Stimulated activated CD4-positive, alpha-beta T cell treated with anti-CD3 and anti-CD28 coated beads, Interleukin-2, amount 100 ng/mL, for 24 hours (primary cell): Measurements from ENCODE around the gene CNGB1.
A peak's percentile ranks its signal among the peaks of the same experiment; 100 is the strongest.
"Not testable (repeated sequence)": the region's sequence is repeated elsewhere in the genome, so short reads cannot be mapped to it uniquely, and the experiment has no call there.

Source experiments
- DNase-seq, 2 donors: peaks; one replicate each; pipeline ENCODE4 v3.0.0-alpha.2; 2020

CNGB1 gene

GRCh38 chr16:57970970-57971369, at the start of gene CNGB1:
TSS of gene CNGB1 (minus strand) at chr16:57971128. CDS start at chr16:57967286, 3,842 bp downstream.
- no peak for DNase-seq

- DNase-seq, result no peak
Observed at GRCh38 chr16:58019866-58020538, 49.1 kb upstream of the CNGB1 start.

GRCh38 chr16:58018803-58019202, 47.9 kb upstream of the CNGB1 start:
- DNase-seq, result no peak

DNA sequence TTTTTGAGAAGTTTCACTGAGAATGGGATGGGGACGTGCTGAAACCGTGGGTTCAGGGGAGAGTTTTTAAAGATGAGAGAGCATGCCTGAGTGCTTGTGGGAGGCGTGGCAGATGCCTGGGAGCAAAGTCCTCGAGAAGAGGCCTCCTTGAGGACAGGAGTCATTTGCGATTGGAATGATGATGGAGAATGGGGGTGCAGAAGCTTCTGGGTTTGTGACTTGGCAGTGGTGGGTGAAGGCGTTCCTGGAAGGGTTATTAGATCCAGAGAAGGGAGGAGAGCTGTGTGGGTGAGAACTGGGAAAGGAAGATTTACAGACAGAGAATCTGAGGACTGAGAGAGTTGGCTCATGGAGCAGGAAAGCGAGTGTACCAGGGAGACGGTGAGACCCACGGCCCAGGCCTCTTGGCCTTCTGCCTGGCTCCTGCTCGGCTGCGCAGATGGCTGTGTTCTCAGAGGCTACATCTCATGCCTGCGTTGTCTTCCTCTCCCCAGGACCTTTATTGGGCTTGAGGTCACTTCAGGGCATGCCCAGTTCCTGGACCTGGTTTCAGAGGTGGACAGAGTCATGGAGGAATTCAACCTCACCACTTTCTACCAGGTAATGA, 46.0 kb upstream of the CNGB1 start:
- DNase-seq, result no peak

- no peak for DNase-seq
Observed at GRCh38 chr16:58013201-58013956, 42.5 kb upstream of the CNGB1 start.

GRCh38 chr16:58012481-58012880, 41.6 kb upstream of the CNGB1 start:
- no peak for DNase-seq

GRCh38 chr16:58011652-58012051, 40.7 kb upstream of the CNGB1 start:
- DNase-seq, result no peak

DNA sequence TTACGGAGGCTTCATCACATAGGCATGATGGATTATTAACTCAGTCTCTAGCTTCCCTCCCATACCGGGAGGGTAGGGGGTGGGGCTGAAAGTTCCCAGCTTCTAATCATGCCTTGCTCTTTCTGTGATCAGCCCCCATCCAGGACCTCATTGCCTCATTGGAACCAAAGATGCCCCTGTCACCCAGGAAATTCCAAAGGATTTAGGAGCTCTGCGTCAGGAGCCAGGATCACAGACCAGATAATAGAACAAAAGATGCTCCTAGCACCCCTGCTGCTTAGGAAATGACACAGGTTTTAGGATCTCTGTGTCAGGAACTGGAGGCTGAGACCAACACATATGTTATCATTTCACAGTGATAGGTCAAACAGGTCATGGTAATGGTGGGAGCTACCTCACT, 40.0 kb upstream of the CNGB1 start:
- DNase-seq, result no peak

DNA sequence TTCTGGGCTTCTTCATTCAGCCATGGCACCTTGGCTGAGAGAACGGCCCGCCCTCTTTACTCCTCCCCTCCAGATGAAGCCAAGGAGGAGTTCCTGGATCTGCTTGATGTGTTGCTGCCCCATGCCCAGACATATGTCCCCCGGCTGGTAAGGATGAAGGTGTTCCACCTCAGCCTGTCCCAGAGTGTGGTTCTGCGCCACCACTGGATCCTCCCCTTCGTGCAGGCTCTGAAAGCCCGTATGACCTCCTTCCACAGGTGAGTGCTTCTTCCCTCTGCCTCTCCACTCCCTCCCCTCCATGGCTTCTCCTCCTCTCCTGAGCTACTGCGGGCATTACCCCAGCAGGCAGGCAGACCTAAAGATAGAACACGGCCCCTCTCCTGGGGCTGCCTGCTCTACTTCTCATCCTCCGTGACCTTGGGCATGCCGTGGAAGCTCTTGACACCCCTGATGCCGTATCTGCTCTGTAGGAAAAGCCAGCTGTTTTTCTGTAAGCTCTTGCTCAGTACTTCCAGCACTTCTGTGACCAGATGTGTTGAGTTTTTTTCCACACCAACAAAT, 39.0 kb upstream of the CNGB1 start:
- no peak for DNase-seq

DNA sequence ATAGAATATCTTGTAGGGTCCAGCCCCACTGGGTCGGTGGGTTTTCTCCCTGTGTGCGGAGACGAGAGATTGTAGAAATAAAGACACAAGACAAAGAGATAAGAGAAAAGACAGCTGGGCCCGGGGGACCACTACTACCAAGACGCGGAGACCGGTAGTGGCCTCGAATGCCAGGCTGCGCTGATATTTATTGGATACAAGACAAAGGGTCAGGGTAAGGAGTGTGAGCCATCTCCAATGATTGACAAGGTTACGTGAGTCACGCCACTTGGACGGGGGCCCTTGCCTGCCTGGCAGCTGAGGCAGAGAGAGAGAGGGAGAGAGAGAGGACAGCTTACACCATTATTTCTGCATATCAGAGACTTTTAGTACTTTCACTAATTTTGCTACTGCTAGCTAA, 33.8 kb upstream of the CNGB1 start:
- DNase-seq, result not testable (repeated sequence)

- DNase-seq, result no peak
Observed at GRCh38 chr16:58002936-58003335, 32.0 kb upstream of the CNGB1 start.

DNA sequence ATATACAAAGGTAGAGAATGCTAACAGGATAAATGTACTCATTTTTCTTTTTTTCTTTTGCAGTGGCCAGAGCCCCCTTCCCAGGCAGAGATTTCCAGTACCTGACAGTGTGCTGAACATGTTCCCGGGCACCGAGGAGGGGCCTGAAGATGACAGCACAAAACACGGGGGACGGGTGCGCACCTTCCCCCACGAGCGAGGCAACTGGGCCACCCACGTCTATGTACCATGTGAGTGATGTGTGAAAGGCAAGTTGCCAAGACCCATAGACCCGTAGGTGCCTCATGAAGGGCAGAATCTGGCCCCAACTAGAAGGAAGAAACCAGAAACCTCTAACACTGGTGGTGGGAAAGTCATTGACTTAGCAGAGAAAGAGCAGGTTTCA, 31.5 kb upstream of the CNGB1 start:
- DNase-seq, result no peak

DNA sequence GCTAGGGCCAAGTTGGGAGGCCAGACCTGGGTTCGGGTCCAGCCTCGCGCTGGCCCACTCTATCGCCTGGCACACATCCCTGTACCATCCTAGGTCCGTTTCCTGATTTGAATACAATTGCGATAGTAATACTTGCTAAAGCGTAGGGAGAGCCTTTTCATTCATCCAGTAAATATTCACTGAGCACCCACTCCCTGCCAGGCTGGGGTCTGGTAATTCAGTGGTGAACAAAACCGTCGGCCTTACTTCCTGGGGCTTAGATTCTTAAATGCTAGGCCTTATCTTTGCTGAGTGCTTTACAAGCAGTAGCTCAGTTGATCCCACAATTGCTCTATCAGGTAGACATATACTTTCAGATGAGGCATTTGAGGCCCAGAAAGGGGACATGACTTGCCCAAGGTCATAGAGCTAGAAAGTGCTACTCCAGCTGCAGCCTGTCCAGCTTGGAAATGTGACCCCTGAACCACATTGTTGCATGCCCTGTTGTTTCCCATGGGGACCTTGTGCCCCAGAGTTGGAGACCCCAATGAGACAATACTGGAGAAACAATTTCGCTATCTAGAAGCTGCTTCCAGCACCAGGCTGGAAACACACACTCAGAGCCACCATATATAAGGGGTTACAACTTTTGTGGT, 31.0 kb upstream of the CNGB1 start:
- DNase-seq, result no peak

GRCh38 chr16:58000706-58001676, 30.1 kb upstream of the CNGB1 start, which contains the start of gene USB1:
TSS of gene USB1 (plus strand) at chr16:58001407. CDS start at chr16:58001484, 77 bp downstream.
- DNase-seq, result peak; percentile 84 to 85

GRCh38 chr16:57999971-58000705, 29.2 kb upstream of the CNGB1 start, which contains the start of gene ZNF319:
TSS of gene ZNF319 (minus strand) at chr16:58000672. CDS start at chr16:57998265, 2,407 bp downstream.
- peak in 1 of 2 donors; percentile 35 for DNase-seq

- DNase-seq, result peak in 1 of 2 donors; percentile 45
Observed at GRCh38 chr16:57999366-57999970, 28.5 kb upstream of the CNGB1 start.

DNA sequence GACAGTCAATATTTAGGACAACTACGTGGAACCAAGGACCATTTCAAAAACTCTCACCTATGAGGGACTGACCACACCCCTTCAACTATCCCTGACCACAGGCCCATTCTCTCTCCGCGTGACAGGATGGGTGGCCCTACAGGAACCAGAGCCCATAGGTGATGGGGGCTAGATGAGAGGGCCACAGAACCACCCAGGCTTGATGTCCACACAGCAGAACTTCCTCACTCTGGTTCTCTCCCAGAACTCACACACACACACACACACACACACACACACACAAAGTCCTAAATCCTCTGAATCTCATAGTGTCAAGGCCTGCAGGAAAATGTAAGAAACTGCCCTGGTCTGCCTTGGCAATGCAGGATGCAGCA, 28.1 kb upstream of the CNGB1 start:
- no peak for DNase-seq

DNA sequence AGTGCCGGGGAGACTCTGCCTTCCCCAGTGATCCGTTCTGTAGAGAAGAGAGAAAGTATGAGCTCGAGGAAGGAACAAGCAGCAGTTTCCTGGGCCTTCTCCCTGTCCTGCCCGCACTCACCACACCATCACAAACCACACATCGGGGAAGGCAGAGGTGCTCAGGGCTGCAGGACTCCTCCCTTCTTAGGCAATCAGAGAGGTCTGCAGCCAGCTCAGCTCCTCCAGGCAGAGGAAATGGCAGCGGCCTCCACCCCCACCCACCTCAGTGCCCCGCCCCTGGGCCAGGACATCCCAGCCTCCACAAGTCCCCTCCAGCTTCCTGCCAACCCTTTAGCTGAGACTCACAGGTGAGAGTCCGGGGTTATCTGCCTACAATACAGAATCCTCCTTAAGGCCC, 27.6 kb upstream of the CNGB1 start:
- DNase-seq, result peak; percentile 58 to 73

DNA sequence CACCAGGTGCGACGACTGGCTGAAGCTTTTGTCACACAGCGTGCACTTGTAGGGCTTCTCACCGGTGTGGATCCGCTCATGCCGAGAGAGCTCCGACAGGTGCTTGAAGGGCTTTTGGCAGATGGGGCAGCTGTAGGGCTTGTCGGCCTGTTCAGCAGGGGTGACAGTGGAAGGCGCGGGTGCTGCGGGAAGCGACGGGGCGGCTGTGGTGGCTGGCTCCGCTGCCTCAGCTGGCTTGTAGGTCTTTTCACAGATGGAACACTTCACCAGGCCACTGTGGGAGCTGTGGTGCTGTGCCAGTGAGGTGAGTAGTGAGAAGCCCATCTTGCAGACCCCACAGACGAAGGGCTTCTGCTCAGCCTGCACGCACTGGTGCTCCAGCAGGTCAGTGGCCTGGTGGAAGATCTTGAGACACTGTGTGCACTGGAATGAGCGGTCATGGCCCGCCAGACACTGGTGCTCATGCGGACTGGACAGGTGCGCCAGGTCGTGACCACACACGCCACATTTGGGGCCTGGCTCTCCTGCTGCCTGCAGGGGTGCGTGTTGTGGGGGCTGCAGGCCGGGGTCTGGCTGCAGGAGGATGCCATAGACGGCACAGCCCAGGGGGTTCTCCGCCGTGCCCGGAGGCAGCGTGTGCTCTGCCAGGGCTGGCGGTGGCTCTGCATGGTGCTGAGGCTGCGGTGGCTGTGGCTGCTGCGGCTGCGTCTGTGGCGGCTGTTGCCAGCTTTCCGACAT, 26.8 kb upstream of the CNGB1 start:
- DNase-seq, result no peak

- no peak for DNase-seq
Observed at GRCh38 chr16:57997176-57997527, 26.2 kb upstream of the CNGB1 start.
